Measurements from ENCODE around the gene KIAA0232. TPM values are rescaled to one million over a fixed set of nuclear protein-coding genes. Genes with fewer than 3 reads are reported as not detected.

The KIAA0232 gene
- polyA plus RNA-seq, 2 donors = 9.3 to 10.5 TPM

GRCh38 chr4:6839579-6839978 lies 57.1 kb downstream of the KIAA0232 start:
- Histone ChIP-seq H3K36me3 (ENCODE audit: control insufficient read depth in 2 of 2, insufficient read depth in 2 of 2, low read length in 1 of 2) (peaks cover 0 to 3% of the 10 kb centered on the region in 2 donors), H3K9me3 (ENCODE audit: control insufficient read depth in 2 of 2, insufficient read depth in 1 of 2, low read depth in 1 of 2, low read length in 1 of 2) (no peaks in the 10 kb centered on the region), H3K27ac (ENCODE audit: low read depth in 2 of 2, low read length in 1 of 2) (no peak overlapping the region), H3K4me1 (ENCODE audit: control insufficient read depth in 2 of 2, insufficient read depth in 2 of 2, low read length in 1 of 2) (peaks cover 5% of the 10 kb centered on the region in 2 donors), H3K4me3 (ENCODE audit: low read depth in 1 of 2, low read length in 2 of 2) (no peak overlapping the region), H3K27me3 (ENCODE audit: control insufficient read depth in 1 of 2, insufficient read depth in 2 of 2, low read length in 2 of 2) (no peaks in the 10 kb centered on the region)
- WGBS, 2 donors = 80 to 85% methylated on average over 4 of the region's 4 CpGs

- 39 to 62% methylated on average over 8 of the region's 8 CpGs for WGBS, 2 donors
- Histone ChIP-seq H3K36me3 (ENCODE audit: control insufficient read depth in 2 of 2, insufficient read depth in 2 of 2, low read length in 1 of 2) (peaks cover 0 to 3% of the 10 kb centered on the region in 2 donors), H3K4me3 (ENCODE audit: low read depth in 1 of 2, low read length in 2 of 2) (no peak overlapping the region), H3K27ac (ENCODE audit: low read depth in 2 of 2, low read length in 1 of 2) (peak overlapping the region; percentile 4 to 49), H3K9me3 (ENCODE audit: control insufficient read depth in 2 of 2, insufficient read depth in 1 of 2, low read depth in 1 of 2, low read length in 1 of 2) (no peaks in the 10 kb centered on the region), H3K4me1 (ENCODE audit: control insufficient read depth in 2 of 2, insufficient read depth in 2 of 2, low read length in 1 of 2) (peaks cover 5% of the 10 kb centered on the region in 2 donors), H3K27me3 (ENCODE audit: control insufficient read depth in 1 of 2, insufficient read depth in 2 of 2, low read length in 2 of 2) (no peaks in the 10 kb centered on the region)
Measured at GRCh38 chr4:6840062-6840976, 57.8 kb downstream of the KIAA0232 start.

GRCh38 chr4:6845027-6845426 lies 62.5 kb downstream of the KIAA0232 start:
- Histone ChIP-seq H3K4me3 (ENCODE audit: low read depth in 1 of 2, low read length in 2 of 2) (no peak overlapping the region), H3K4me1 (ENCODE audit: control insufficient read depth in 2 of 2, insufficient read depth in 2 of 2, low read length in 1 of 2) (peaks cover 3% of the 10 kb centered on the region in 2 donors), H3K27me3 (ENCODE audit: control insufficient read depth in 1 of 2, insufficient read depth in 2 of 2, low read length in 2 of 2) (no peaks in the 10 kb centered on the region), H3K36me3 (ENCODE audit: control insufficient read depth in 2 of 2, insufficient read depth in 2 of 2, low read length in 1 of 2) (peaks cover 0 to 7% of the 10 kb centered on the region in 2 donors), H3K9me3 (ENCODE audit: control insufficient read depth in 2 of 2, insufficient read depth in 1 of 2, low read depth in 1 of 2, low read length in 1 of 2) (no peaks in the 10 kb centered on the region), H3K27ac (ENCODE audit: low read depth in 2 of 2, low read length in 1 of 2) (no peak overlapping the region)
- 91 to 97% methylated on average over 1 of the region's 1 CpG for WGBS, 2 donors

GRCh38 chr4:6845574-6845973 lies 63.0 kb downstream of the KIAA0232 start:
- Histone ChIP-seq H3K36me3 (ENCODE audit: control insufficient read depth in 2 of 2, insufficient read depth in 2 of 2, low read length in 1 of 2) (peaks cover 0 to 4% of the 10 kb centered on the region in 2 donors), H3K27me3 (ENCODE audit: control insufficient read depth in 1 of 2, insufficient read depth in 2 of 2, low read length in 2 of 2) (no peaks in the 10 kb centered on the region), H3K27ac (ENCODE audit: low read depth in 2 of 2, low read length in 1 of 2) (no peak overlapping the region), H3K9me3 (ENCODE audit: control insufficient read depth in 2 of 2, insufficient read depth in 1 of 2, low read depth in 1 of 2, low read length in 1 of 2) (no peaks in the 10 kb centered on the region), H3K4me3 (ENCODE audit: low read depth in 1 of 2, low read length in 2 of 2) (no peak overlapping the region), H3K4me1 (ENCODE audit: control insufficient read depth in 2 of 2, insufficient read depth in 2 of 2, low read length in 1 of 2) (no peaks in the 10 kb centered on the region)
- 97 to 98% methylated on average over 6 of the region's 6 CpGs for WGBS, 2 donors

- 49 to 50% methylated on average over 2 of the region's 2 CpGs for WGBS, 2 donors
- H3K27ac ChIP-seq (ENCODE audit: low read depth in 2 of 2, low read length in 1 of 2) = no peak overlapping the region
- H3K9me3 ChIP-seq (ENCODE audit: control insufficient read depth in 2 of 2, insufficient read depth in 1 of 2, low read depth in 1 of 2, low read length in 1 of 2) = no peaks in the 10 kb centered on the region
- no peaks in the 10 kb centered on the region for H3K27me3 ChIP-seq (ENCODE audit: control insufficient read depth in 1 of 2, insufficient read depth in 2 of 2, low read length in 2 of 2)
- peaks cover 0 to 4% of the 10 kb centered on the region in 2 donors for H3K36me3 ChIP-seq (ENCODE audit: control insufficient read depth in 2 of 2, insufficient read depth in 2 of 2, low read length in 1 of 2)
- no peaks in the 10 kb centered on the region for H3K4me1 ChIP-seq (ENCODE audit: control insufficient read depth in 2 of 2, insufficient read depth in 2 of 2, low read length in 1 of 2)
- no peak overlapping the region for H3K4me3 ChIP-seq (ENCODE audit: low read depth in 1 of 2, low read length in 2 of 2)
Measured at GRCh38 chr4:6847178-6847577, 64.7 kb downstream of the KIAA0232 start.

GRCh38 chr4:6848717-6849305 lies 66.3 kb downstream of the KIAA0232 start:
- WGBS, 2 donors = 89 to 92% methylated on average over 3 of the region's 3 CpGs
- Histone ChIP-seq H3K27ac (ENCODE audit: low read depth in 2 of 2, low read length in 1 of 2) (no peak overlapping the region), H3K4me3 (ENCODE audit: low read depth in 1 of 2, low read length in 2 of 2) (no peak overlapping the region), H3K27me3 (ENCODE audit: control insufficient read depth in 1 of 2, insufficient read depth in 2 of 2, low read length in 2 of 2) (no peaks in the 10 kb centered on the region), H3K4me1 (ENCODE audit: control insufficient read depth in 2 of 2, insufficient read depth in 2 of 2, low read length in 1 of 2) (no peaks in the 10 kb centered on the region), H3K9me3 (ENCODE audit: control insufficient read depth in 2 of 2, insufficient read depth in 1 of 2, low read depth in 1 of 2, low read length in 1 of 2) (peaks cover 0 to 4% of the 10 kb centered on the region in 2 donors), H3K36me3 (ENCODE audit: control insufficient read depth in 2 of 2, insufficient read depth in 2 of 2, low read length in 1 of 2) (peaks cover 2 to 4% of the 10 kb centered on the region in 2 donors)

- peaks cover 0 to 4% of the 10 kb centered on the region in 2 donors for H3K9me3 ChIP-seq (ENCODE audit: control insufficient read depth in 2 of 2, insufficient read depth in 1 of 2, low read depth in 1 of 2, low read length in 1 of 2)
- peaks cover 0 to 4% of the 10 kb centered on the region in 2 donors for H3K4me1 ChIP-seq (ENCODE audit: control insufficient read depth in 2 of 2, insufficient read depth in 2 of 2, low read length in 1 of 2)
- H3K27ac ChIP-seq (ENCODE audit: low read depth in 2 of 2, low read length in 1 of 2) = no peak overlapping the region
- no peak overlapping the region for H3K4me3 ChIP-seq (ENCODE audit: low read depth in 1 of 2, low read length in 2 of 2)
- WGBS, 2 donors = 98% methylated on average over 4 of the region's 4 CpGs
- peaks cover 2 to 4% of the 10 kb centered on the region in 2 donors for H3K36me3 ChIP-seq (ENCODE audit: control insufficient read depth in 2 of 2, insufficient read depth in 2 of 2, low read length in 1 of 2)
- H3K27me3 ChIP-seq (ENCODE audit: control insufficient read depth in 1 of 2, insufficient read depth in 2 of 2, low read length in 2 of 2) = no peaks in the 10 kb centered on the region
Measured at GRCh38 chr4:6849691-6850090, 67.2 kb downstream of the KIAA0232 start.

- Histone ChIP-seq H3K4me3 (ENCODE audit: low read depth in 1 of 2, low read length in 2 of 2) (no peak overlapping the region), H3K9me3 (ENCODE audit: control insufficient read depth in 2 of 2, insufficient read depth in 1 of 2, low read depth in 1 of 2, low read length in 1 of 2) (peaks cover 0 to 4% of the 10 kb centered on the region in 2 donors), H3K4me1 (ENCODE audit: control insufficient read depth in 2 of 2, insufficient read depth in 2 of 2, low read length in 1 of 2) (peaks cover 0 to 4% of the 10 kb centered on the region in 2 donors), H3K36me3 (ENCODE audit: control insufficient read depth in 2 of 2, insufficient read depth in 2 of 2, low read length in 1 of 2) (peaks cover 2 to 4% of the 10 kb centered on the region in 2 donors), H3K27me3 (ENCODE audit: control insufficient read depth in 1 of 2, insufficient read depth in 2 of 2, low read length in 2 of 2) (no peaks in the 10 kb centered on the region), H3K27ac (ENCODE audit: low read depth in 2 of 2, low read length in 1 of 2) (no peak overlapping the region)
- 98 to 99% methylated on average over 5 of the region's 5 CpGs for WGBS, 2 donors
Measured at GRCh38 chr4:6851431-6851830, 68.9 kb downstream of the KIAA0232 start.

- H3K36me3 ChIP-seq (ENCODE audit: control insufficient read depth in 2 of 2, insufficient read depth in 2 of 2, low read length in 1 of 2) = peaks cover 2 to 4% of the 10 kb centered on the region in 2 donors
- H3K4me1 ChIP-seq (ENCODE audit: control insufficient read depth in 2 of 2, insufficient read depth in 2 of 2, low read length in 1 of 2) = peaks cover 0 to 4% of the 10 kb centered on the region in 2 donors
- H3K27ac ChIP-seq (ENCODE audit: low read depth in 2 of 2, low read length in 1 of 2) = no peak overlapping the region
- WGBS, 2 donors = 75 to 85% methylated on average over 2 of the region's 2 CpGs
- H3K27me3 ChIP-seq (ENCODE audit: control insufficient read depth in 1 of 2, insufficient read depth in 2 of 2, low read length in 2 of 2) = no peaks in the 10 kb centered on the region
- H3K4me3 ChIP-seq (ENCODE audit: low read depth in 1 of 2, low read length in 2 of 2) = no peak overlapping the region
- peaks cover 0 to 4% of the 10 kb centered on the region in 2 donors for H3K9me3 ChIP-seq (ENCODE audit: control insufficient read depth in 2 of 2, insufficient read depth in 1 of 2, low read depth in 1 of 2, low read length in 1 of 2)
Measured at GRCh38 chr4:6851962-6852361, 69.4 kb downstream of the KIAA0232 start.

Data from esophagus (tissue), 2 donors.